RWPE1 (cell line): Measurements from ENCODE around the gene LIN28A.

Source experiments
- CTCF ChIA-PET: fragments of 350-600 bp; sonication (Branson Sonifier 250); formaldehyde crosslinking; extraction: SDS; loops from one replicate; lab custom pipeline; 2021; lab: Yijun Ruan, JAX
- POLR2A ChIA-PET: fragments of 400-600 bp; formaldehyde crosslinking; extraction: SDS; loops from one replicate; lab custom pipeline; 2020; ENCODE audit warnings: antibody characterized with exemption; ENCODE audit not compliant: low non-redundant PET; lab: Yijun Ruan, JAX
- DNase-seq: peaks from one replicate; pipeline ENCODE4 v3.0.0; 2012; ENCODE audit warnings: low spot score
- H3K27ac ChIP-seq: fragments of 450-650 bp; 2 replicates; pipeline ENCODE4 v1.5.1; 2017
- TF ChIP-seq, protein P1 (sequence below): fragments of 450-650 bp; conservative IDR thresholded peaks from 2 replicates; pipeline ENCODE4 v1.5.1; 2017; ENCODE audit warnings: low read depth, mild to moderate bottlenecking

LIN28A gene

GRCh38 chr1:26469558-26469957 lies 58.9 kb downstream of the LIN28A start:
- ChIA-PET POLR2A (no interaction called here), CTCF (interaction anchor here (0.6 to 1.5 kb wide), 2 partner anchors 10 to 244 kb away, joined by 4 to 5 read pairs; no protein-coding TSS in a partner anchor)
- no peak for DNase-seq
- TF ChIP-seq, protein P1, sequence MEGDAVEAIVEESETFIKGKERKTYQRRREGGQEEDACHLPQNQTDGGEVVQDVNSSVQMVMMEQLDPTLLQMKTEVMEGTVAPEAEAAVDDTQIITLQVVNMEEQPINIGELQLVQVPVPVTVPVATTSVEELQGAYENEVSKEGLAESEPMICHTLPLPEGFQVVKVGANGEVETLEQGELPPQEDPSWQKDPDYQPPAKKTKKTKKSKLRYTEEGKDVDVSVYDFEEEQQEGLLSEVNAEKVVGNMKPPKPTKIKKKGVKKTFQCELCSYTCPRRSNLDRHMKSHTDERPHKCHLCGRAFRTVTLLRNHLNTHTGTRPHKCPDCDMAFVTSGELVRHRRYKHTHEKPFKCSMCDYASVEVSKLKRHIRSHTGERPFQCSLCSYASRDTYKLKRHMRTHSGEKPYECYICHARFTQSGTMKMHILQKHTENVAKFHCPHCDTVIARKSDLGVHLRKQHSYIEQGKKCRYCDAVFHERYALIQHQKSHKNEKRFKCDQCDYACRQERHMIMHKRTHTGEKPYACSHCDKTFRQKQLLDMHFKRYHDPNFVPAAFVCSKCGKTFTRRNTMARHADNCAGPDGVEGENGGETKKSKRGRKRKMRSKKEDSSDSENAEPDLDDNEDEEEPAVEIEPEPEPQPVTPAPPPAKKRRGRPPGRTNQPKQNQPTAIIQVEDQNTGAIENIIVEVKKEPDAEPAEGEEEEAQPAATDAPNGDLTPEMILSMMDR, result no peak
- H3K27ac ChIP-seq, result peak overlapping the region; percentile 98

GRCh38 chr1:26470878-26471497 lies 60.4 kb downstream of the LIN28A start:
- peak; percentile 78 for DNase-seq
- TF ChIP-seq, protein P1, result no peak
- H3K27ac ChIP-seq, result peak overlapping the region; percentile 98
- CTCF ChIA-PET, result interaction anchor here (0.6 to 1.5 kb wide), 7 partner anchors 9 to 432 kb away, joined by 3 to 6 read pairs (median 4); partner anchors contain the start of gene DHDDS
- POLR2A ChIA-PET, result no interaction called here

GRCh38 chr1:26471498-26472319 lies 61.1 kb downstream of the LIN28A start:
- POLR2A ChIA-PET, result interaction anchor here (1.3 kb wide), 1 partner anchor 29 kb away, joined by 4 read pairs; no protein-coding TSS in a partner anchor
- TF ChIP-seq, protein P1, result no peak
- DNase-seq, result peak; percentile 44
- H3K27ac ChIP-seq, result peak overlapping the region; percentile 98
- CTCF ChIA-PET, result interaction anchor here (0.6 to 0.8 kb wide), 6 partner anchors 20 to 1030 kb away, joined by 3 read pairs; partner anchors contain the start of gene DHDDS

DNA sequence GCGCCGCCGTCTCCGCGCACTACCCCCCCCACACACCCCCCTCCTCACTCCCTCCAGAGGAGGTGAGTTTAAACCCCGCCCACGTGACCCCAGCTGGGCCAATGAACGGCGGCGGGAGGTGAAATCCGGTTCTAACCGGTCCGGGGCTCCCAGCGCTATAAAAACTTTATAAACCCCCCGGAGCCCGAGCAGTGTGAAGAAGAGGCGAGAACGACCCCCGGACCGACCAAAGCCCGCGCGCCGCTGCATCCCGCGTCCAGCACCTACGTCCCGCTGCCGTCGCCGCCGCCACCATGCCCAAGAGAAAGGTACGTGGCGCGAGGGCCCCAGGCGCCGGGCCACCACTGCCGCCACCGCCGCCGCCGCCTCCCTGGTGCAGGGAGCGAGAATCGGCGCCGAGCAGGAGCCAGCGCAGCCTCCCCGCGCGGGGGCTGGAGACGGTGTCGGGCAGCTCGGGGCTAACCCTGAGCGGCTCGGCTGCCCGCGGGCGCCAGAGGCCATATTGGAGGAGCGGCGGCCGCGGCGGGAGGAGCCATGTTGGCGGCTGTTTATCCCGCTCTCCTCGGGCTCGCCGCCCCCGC lies 61.8 kb downstream of the LIN28A start, which contains the start of gene HMGN2:
HMGN2 (plus strand) TSS at position 121 of the 581 bp plus-strand sequence; CDS start at position 294, 173 bp downstream.
- peak; percentile 85 for DNase-seq
- TF ChIP-seq, protein P1, result no peak

DNA sequence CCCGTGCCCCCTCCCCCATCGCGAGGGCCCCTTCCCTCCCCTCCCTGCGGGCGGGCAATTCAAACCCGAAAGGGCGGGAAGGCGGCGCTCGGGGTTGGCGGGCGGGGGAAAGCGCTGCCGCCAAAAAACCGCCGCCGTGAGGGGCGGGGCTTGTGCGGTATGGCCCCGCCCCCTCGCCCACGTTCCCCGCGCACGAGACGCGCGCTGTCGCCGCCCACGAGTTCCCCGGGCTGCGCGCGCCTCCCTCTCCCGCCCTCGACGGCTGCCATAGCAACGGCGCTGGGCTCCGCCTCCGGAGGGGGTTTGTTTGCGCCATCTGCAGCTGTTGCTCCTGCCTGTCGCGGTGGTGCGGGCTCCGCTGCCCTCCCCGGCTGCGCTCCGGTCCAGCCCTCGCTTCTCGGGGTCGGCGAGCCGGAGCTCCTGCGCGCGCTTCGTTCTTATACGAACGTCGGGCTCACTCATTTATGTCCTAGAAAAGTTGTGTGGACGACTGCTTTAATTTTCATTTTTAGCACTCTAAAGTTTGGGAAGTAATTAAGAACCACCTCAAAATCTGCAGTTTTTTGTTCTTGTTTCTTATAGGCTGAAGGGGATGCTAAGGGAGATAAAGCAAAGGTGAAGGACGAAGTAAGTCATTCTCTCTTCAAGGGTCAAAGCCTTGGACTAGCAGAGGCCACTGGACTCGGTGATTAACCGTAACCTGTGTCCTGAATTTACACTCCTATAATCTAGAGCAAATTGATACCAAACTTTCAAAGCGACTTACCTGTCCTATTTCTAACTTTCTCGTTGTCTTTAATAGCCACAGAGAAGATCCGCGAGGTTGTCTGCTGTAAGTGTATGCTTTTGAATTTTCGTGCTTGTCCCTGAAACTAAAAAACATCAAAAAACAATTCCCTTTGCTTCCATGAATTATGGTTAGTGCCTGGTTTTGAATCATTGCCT lies 62.6 kb downstream of the LIN28A start:
- TF ChIP-seq, protein P1, result no peak
- ChIA-PET POLR2A (interaction anchor here (0.5 kb wide), 1 partner anchor 867 kb away, joined by 10 read pairs; no protein-coding TSS in a partner anchor), CTCF (interaction anchor here (0.6 to 1.4 kb wide), 2 partner anchors 27 to 381 kb away, joined by 3 to 7 read pairs; no protein-coding TSS in a partner anchor)
- H3K27ac ChIP-seq, result peak overlapping the region; percentile 98
- peak; percentile 94 for DNase-seq

More for the DNA sequence above, 61.8 kb downstream of the LIN28A start, which contains the start of gene HMGN2:
- ChIA-PET POLR2A (interaction anchor here (1.3 kb wide), 1 partner anchor 28 kb away, joined by 4 read pairs; no protein-coding TSS in a partner anchor), CTCF (interaction anchor here (0.6 to 0.8 kb wide), 2 partner anchors 94 to 1031 kb away, joined by 3 read pairs; no protein-coding TSS in a partner anchor)
- peak within 1 kb of the TSS; percentile 98 for H3K27ac ChIP-seq
